ENCODE measurements around the gene HOXB8.

- TF ChIP-seq EZH2 (IDR thresholded peaks at IDR 0.05; ENCODE audit: low read depth): no peak
- TF ChIP-seq, protein P1, sequence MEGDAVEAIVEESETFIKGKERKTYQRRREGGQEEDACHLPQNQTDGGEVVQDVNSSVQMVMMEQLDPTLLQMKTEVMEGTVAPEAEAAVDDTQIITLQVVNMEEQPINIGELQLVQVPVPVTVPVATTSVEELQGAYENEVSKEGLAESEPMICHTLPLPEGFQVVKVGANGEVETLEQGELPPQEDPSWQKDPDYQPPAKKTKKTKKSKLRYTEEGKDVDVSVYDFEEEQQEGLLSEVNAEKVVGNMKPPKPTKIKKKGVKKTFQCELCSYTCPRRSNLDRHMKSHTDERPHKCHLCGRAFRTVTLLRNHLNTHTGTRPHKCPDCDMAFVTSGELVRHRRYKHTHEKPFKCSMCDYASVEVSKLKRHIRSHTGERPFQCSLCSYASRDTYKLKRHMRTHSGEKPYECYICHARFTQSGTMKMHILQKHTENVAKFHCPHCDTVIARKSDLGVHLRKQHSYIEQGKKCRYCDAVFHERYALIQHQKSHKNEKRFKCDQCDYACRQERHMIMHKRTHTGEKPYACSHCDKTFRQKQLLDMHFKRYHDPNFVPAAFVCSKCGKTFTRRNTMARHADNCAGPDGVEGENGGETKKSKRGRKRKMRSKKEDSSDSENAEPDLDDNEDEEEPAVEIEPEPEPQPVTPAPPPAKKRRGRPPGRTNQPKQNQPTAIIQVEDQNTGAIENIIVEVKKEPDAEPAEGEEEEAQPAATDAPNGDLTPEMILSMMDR (conservative IDR thresholded peaks at IDR 0.05): no peak
These were observed 51.7 kb downstream of the HOXB8 start for GRCh38 chr17:48563385-48563838.
